Activated effector memory CD4-positive, alpha-beta T cell treated with anti-CD3 and anti-CD28 coated beads, Interleukin-2, amount 50 U/mL, for 16 hours (primary cell): ENCODE measurements around the gene CFAP61.

Source experiments
- DNase-seq: peaks from one replicate; pipeline ENCODE4 v3.0.0-alpha.2; 2020

CFAP61 gene

GRCh38 chr20:20184149-20184548 lies 131.8 kb downstream of the CFAP61 start:
- DNase-seq: no peak

DNA sequence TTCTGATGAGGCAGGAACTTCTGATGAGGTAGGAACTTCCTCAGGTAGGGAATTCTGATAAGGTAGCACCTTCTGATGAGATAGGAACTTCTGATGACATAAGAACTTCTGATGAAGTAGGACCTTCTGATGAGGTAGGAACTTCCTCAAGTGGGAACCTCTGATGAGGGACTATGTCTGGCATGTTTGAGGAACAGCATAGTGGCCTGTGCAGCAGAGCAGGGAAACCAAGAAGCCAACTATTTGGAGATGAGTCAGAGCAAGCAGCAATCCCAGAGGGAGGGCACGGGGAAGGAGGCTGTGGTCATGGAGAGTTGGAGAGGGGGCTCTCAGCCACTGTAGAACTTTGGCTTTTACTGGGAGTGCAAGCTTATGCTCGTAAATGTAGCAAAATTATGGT lies 132.4 kb downstream of the CFAP61 start:
- no peak for DNase-seq

DNA sequence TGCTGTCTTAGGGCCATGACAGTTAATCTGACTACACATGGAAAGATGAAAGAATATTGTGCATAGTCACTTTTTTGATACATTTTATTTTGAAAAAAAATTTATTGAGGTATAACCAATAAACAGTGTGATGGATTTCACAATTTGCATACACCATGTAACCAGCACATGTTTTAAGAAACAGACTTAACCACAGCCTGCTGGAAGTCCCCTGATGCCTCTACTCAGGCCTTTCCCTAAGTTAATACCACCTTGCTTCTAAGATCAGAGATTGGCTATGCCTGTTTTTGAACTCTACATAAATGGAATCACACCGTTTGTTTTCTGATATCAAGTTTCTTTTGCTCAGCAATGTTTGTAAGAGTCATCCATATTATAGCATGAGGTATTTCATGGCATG lies 136.3 kb downstream of the CFAP61 start:
- DNase-seq: no peak

DNA sequence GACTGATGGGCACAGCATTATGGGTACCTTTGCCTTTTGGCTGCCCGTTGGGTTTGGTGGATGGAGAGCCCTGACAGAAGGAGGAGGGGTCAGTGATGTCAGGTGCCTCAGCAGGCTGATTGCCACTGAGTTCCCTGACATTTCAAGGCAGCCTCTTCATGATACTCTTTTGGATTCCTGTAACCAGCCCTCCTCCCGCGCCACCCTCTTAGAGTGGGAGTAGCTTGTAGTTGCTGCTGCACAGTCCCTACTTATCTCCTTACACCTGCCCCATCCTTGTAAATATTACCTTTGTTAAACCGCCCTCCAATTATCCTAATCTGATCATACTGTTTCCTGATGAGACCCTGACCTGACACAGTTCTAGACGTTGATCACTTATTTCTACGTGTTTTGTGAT lies 140.0 kb downstream of the CFAP61 start:
- no peak for DNase-seq

DNA sequence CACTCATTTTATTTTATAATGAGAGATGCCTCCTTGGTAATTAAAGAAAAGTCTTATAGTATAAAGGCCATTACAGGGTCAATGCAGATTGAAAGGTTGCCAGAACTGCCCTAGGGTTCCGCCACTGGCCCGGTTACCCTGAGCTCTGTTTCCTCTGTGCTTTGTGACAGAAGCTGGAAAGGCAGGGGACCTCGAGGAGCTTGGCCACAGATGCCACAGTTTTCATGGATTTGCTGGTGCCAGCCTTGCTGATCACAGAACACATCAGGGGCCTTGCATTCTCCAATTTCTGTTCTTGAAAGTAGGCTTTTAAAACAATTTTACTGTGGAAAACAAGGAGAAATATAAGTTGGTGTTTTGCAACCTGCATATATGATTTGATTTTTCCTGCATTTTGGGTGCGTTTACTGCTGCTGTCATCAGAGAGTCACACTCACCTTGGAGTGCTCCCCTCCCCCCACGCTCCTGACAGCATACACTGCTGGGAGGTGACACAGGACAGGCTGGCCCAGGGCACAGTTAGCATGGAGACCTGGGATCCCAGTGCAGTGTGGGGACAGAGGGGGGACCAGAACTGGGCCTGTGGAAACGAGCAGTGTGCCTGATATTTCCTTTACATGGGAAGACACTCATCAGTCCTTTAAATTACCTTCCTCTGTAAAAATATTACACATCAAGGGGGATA lies 142.8 kb downstream of the CFAP61 start:
- no peak for DNase-seq

DNA sequence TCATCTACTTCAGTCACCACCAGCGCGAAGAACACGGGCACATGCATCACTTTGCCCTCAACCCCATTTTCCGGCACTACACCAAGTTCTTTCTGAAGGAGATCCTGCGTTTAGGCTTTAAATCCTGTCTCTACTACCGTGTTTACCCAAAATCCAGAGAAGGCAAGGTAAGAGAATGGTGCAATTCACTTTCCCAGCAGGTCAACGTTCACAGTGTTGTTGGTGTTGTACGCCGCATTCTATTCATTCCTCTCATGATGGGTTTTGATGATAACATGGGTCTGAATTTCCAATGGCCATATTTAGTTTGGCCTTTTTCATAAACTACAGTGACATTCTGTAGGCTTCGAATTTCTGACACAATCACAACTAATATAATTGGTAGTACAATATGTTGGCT lies 144.3 kb downstream of the CFAP61 start:
- DNase-seq: no peak

DNA sequence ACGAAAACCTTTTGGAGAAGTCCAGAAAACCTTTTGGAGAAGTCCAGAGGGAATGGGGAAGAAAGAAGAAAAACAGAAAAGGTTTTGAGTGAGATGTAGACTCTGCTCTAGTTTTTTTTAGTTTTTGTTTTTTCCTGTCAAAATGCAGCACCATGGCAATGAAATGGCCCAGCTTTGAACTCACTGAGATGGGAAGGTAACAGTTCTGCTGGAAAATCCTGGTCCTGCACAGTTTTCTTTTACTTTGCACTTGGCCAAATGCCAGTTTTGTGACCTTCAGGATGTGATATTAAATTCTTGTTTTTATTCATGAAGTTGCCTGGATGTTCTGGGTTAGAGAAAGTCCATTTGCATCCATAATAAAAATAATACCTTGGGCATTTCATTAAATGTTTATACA lies 145.7 kb downstream of the CFAP61 start:
- DNase-seq: no peak

DNA sequence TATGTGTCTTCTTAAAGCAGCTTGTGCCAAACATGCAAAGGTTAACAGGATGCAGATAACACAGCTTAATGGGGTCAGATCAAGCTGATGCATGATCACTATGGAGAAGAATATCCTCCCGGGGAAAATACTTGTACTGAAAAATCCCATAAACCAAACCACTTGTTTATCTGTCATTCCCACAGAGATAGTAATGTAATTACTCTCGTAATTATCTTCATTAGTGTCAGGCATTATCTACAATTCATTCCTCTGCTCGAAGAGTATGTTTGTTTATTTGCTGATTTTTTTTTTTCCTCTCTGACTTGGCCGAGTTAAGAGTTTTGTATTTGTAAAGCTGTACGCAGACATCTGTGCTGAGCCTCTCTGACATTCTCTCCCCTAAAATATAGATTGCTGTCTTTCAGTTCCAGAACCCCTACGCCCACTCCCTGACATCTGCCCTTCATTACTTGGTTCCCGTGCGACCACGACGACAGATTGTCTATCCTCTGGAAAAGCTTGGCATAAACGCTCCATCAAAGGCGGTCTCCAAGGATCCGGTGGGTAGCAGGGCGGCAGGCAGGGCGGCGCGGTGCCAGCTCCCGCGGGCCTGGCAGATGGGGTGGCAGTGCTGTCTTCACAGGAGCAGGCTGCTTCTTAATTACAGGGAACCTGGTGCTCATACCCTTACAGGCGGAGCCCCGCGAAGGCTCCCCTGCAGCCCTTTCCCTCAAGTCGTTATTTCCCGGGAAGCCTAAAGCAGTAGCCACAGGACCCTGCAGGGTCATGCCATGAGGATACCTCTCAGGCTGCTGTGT lies 147.2 kb downstream of the CFAP61 start:
- no peak for DNase-seq

DNA sequence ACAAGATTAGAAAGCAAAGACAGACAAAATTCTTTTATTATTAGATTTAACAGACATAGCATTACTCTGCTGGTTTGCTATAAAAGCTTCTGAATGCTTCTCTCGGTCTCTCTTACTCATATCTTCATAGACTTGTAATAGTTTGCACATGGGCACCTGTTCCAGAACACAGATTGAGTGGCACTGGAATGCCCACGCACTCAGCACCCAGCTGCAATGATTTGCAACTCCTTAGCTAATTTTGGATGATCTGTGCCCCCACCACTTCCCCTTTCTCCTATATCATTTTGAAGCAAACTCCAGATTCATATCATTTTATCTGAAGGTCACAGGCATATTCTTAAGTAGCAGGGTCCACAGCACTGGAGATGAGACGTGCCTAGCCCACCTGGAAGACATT lies 148.8 kb downstream of the CFAP61 start:
- no peak for DNase-seq

DNA sequence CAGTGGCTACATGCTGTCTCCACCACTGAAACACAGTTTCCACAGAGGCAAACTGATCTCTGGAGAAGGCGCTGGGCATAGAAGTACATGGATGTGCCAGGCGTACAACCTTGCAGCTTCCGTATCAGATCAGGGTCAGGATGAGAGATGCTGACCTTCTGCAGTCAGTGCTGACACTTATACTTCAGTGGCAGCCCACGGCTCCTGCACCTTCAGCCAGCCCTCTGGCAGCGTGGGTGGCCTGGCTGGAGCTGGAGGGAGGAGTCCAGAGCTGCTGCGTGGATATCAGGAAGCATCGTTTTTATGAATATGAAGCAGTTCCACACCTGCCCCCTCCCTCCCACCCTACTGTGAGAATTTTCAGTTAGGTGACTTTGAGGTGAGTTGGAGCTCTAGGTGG lies 149.3 kb downstream of the CFAP61 start:
- no peak for DNase-seq

DNA sequence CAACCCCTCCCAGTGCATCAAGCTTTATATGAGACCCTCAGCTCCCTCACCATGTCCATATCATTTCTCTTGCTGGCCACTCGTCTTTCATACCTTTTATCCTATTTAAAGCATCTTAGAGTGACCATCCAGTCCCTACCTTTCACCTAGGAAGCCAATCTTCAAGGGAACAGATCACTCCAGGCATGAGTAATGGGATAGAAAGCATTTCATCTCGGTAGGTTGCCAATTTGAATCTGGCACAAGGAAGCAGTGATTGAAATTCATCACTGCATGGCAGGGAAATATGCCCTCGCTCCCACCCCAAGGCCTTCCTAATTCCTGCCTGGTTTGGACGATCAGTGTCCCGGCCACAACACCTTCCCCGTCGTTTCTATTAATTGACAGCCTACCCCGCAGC lies 150.4 kb downstream of the CFAP61 start:
- no peak for DNase-seq

DNA sequence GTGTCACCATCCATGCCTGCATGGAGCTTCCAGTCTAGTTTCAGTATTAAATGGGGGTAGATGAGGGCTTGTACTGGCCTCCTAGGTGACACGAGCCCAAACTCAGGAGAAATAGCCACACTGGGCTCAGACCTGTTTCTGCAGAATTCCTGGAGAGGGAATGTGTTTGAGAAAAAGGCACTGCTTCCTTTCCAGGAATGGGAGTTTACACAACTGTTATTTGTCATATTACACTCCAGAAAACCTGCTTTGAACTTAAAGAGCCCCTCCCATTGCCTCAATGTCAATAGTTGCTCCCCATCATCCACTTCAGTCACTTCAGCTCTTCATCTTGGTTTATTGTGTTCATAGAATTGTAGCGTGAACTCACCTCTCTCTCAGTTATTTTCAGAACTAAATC lies 151.5 kb downstream of the CFAP61 start:
- DNase-seq: no peak

- DNase-seq: no peak
These were observed 151.9 kb downstream of the CFAP61 start for GRCh38 chr20:20204256-20204655.

GRCh38 chr20:20205141-20205861 lies 153.0 kb downstream of the CFAP61 start:
- no peak for DNase-seq

GRCh38 chr20:20205862-20206236 lies 153.5 kb downstream of the CFAP61 start:
- no peak for DNase-seq

GRCh38 chr20:20206788-20207187 lies 154.5 kb downstream of the CFAP61 start:
- DNase-seq: no peak

GRCh38 chr20:20207291-20207690 lies 155.0 kb downstream of the CFAP61 start:
- no peak for DNase-seq

DNA sequence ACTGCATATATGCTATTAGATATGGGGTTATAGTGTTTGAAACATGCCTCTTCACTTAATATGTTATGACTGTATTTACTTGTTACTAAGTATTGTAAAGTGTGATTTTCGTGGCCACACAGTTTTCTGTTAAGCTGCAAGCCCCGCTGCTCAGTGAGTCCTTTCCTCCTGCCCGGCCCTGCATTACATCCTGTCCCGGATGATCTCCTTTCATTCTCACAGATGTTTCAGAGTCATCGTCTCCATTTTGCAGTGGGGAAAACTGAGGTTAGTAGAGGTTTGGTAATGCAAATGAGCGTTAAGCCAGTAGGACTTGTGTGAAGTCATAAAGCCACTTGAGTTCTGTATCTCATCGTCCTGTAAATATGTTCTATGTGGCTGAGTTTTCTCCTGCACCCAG lies 155.5 kb downstream of the CFAP61 start:
- no peak for DNase-seq

DNA sequence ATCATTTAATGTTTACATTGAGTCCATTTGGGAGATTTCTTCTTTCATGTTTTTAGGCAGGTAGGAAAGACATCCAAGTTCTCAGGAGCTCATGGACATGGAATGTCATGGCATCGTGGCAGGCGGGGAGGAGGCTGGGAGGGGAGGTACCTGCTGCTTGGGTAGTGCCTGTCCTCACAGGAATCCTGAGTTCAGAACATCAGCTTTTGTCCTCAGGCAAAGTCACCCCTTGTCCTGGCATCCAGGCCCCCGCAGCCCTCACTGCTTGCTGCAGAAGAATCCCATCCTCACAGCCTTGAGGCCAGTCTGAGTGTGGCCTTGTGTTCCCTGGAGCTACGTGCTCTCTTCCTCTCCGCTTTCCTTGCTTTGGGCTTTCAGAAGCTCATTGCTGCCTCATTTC lies 157.4 kb downstream of the CFAP61 start:
- DNase-seq: no peak

- no peak for DNase-seq
These were observed 158.0 kb downstream of the CFAP61 start for GRCh38 chr20:20210327-20210726.

DNA sequence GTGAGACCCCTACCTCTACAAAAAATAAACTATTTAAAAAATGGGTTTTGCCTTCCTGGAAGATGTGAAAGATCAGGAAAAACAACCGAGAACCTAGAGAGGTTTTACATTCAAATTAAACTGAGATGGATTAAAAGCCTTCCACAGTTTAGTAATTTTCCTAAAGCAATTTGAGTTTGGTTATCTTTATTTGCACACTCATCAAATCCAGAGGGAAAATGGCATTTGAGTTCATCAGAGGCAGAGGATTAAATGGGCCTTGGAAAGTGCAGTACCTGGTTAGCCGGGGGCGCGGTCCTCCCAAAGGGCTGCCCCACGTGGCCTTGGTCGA lies 158.6 kb downstream of the CFAP61 start:
- no peak for DNase-seq

DNA sequence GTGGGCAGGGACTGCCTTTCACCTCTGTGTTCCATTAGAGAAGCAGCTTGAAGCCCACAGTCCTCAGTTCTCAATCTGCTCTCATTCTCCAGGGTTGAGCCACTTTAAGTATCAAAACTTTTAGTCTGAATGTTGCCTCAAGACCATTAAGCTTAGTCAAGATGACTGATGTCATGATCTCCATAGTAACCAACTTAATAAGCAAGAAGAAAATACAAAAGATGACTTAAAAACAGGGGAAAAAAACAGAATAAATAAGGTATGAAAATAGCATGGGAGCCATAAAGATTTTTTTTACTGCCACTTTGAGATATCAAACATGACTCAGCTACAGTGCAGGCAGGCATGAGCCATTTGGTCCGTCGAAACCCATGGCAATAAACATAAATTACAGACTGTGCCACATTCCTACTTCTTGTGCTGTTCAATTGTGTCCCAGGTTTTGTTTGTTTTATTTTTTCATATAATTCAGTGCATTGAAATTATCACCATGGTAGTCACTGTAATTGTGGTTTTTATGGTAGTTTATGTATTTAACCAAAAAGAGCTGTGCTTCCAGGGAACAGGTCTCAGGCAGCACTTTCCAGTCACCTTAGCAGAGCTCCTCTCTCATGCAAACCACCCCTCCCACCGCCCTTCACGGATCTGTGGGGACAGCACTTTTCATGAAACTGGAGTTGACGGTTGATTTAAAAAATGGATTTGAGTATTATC lies 159.1 kb downstream of the CFAP61 start:
- no peak for DNase-seq

GRCh38 chr20:20211988-20212518 lies 159.7 kb downstream of the CFAP61 start:
- DNase-seq: no peak
